ENCODE data around the gene JMJD1C. TPM values are rescaled to one million over a fixed set of nuclear protein-coding genes. Genes with fewer than 3 reads are reported as not detected.
A peak's percentile ranks its signal among the peaks of the same experiment; 100 is the strongest.

Gene JMJD1C
- total RNA-seq, 1 donor from 2014 or later = 84.2 TPM

DNA sequence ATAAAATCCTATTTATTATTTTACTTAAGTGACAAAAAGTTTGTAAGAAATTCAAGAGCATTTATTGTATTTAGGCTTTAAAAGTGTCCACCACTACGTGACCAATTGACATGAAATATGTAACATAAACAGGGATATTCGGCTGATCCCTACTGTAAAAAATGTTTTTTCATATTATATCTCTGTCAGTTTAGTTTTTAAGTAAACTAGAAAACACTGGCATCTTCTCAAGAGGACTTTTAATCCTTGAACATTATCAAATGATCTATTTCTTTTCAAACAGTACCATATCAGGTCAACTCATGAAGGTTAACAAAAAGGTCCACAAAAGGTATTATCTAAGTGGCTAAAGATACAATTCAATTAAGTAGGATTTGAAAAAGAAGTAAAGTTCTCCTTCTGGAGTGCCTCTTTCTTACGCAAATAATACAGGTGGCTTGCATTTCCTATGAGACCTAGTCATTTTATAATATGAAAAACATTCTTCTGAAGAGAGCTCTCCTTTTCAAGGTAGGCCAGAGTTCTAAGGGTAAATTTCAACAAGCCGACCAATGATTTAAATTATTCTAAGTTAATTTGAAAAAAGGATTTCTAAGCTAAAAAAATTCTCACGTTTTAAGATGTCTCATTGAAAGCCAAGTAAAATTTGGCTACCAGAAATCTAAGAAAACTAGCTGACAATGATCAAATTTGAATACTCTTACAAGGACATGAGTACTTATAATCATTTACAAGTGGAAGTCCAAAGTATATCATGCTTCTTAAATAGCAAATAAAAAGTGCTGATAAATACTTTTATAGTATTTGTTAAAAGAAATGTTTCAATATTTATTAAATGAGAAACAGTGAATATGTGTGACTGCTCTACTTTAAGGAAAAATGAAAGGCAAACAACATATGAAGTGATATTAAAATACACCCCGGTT lies 199.1 kb downstream of the JMJD1C start:
- no peak for DNase-seq
- Histone ChIP-seq H3K27me3 (no peaks in the 10 kb centered on the region), H3K9me3 (no peaks in the 10 kb centered on the region), H3K4me1 (peaks cover 34% of the 10 kb centered on the region), H3K27ac (peak overlapping the region; percentile 90), H3K36me3 (no peaks in the 10 kb centered on the region), H3K4me3 (peak overlapping the region; percentile 54)
- intact Hi-C loops (cut with DNase I) = no loop called here
- TF ChIP-seq, protein P1, sequence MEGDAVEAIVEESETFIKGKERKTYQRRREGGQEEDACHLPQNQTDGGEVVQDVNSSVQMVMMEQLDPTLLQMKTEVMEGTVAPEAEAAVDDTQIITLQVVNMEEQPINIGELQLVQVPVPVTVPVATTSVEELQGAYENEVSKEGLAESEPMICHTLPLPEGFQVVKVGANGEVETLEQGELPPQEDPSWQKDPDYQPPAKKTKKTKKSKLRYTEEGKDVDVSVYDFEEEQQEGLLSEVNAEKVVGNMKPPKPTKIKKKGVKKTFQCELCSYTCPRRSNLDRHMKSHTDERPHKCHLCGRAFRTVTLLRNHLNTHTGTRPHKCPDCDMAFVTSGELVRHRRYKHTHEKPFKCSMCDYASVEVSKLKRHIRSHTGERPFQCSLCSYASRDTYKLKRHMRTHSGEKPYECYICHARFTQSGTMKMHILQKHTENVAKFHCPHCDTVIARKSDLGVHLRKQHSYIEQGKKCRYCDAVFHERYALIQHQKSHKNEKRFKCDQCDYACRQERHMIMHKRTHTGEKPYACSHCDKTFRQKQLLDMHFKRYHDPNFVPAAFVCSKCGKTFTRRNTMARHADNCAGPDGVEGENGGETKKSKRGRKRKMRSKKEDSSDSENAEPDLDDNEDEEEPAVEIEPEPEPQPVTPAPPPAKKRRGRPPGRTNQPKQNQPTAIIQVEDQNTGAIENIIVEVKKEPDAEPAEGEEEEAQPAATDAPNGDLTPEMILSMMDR (IDR thresholded peaks at IDR 0.05) = no peak
- no peak for ATAC-seq

DNA sequence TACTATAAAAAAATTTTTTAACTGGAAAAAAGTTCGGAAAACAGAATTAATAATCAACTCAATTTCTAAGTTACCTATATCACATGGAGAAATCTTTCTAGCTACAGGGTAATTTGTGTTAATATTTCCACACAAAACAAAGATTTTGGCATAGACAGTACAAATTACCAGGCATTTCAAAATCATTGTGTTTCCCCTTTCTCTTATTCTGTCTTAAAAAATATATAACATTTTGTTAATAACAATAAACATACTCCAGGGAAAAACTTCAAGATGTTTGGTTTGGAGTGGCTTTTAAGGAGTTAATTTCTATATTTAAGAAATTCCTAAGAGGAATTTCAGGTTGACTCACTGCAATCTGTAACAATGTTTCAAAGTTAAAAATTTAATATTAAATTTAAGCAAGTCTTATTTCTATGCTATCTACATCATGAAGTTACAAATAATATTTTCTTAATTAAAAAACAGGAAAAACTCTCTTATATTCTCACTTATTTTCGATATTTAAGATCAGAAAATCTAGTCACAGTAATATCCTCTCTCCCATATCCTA lies 200.0 kb downstream of the JMJD1C start:
- peak overlapping the region; percentile 90 for H3K27ac ChIP-seq
- DNase-seq (no peak), ATAC-seq (no peak)
- peak overlapping the region; percentile 54 for H3K4me3 ChIP-seq
- H3K36me3 ChIP-seq = no peaks in the 10 kb centered on the region
- H3K9me3 ChIP-seq = no peaks in the 10 kb centered on the region
- peaks cover 43% of the 10 kb centered on the region for H3K4me1 ChIP-seq
- no peaks in the 10 kb centered on the region for H3K27me3 ChIP-seq
- intact Hi-C loops (cut with DNase I) = no loop called here
- TF ChIP-seq, protein P1 (IDR thresholded peaks at IDR 0.05) = no peak

DNA sequence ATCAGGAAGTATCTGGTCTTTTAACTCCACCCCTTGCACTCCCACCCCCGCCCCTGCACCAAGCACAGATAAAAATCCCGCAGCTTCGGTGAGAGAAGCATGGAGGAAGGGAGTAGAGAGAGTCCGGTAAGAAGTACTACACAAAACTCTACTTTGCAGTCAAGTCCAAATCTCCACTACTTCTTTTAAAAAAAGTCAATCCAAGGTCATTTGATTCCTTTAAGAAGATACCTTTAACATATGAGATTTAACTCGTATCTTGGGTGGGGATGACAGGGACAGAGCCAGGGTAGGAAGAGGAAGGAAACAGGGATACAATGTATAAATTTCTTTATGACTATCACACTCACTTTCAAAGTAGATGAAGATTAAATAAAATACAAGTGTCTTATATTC lies 200.6 kb downstream of the JMJD1C start:
- Histone ChIP-seq H3K4me1 (peaks cover 49% of the 10 kb centered on the region), H3K9me3 (no peaks in the 10 kb centered on the region), H3K27ac (peak overlapping the region; percentile 90), H3K27me3 (no peaks in the 10 kb centered on the region), H3K36me3 (no peaks in the 10 kb centered on the region), H3K4me3 (peak overlapping the region; percentile 54)
- ATAC-seq (peak; percentile 39), DNase-seq (no peak)
- intact Hi-C loops (cut with DNase I) = no loop called here
- TF ChIP-seq, protein P1 (IDR thresholded peaks at IDR 0.05) = no peak

DNA sequence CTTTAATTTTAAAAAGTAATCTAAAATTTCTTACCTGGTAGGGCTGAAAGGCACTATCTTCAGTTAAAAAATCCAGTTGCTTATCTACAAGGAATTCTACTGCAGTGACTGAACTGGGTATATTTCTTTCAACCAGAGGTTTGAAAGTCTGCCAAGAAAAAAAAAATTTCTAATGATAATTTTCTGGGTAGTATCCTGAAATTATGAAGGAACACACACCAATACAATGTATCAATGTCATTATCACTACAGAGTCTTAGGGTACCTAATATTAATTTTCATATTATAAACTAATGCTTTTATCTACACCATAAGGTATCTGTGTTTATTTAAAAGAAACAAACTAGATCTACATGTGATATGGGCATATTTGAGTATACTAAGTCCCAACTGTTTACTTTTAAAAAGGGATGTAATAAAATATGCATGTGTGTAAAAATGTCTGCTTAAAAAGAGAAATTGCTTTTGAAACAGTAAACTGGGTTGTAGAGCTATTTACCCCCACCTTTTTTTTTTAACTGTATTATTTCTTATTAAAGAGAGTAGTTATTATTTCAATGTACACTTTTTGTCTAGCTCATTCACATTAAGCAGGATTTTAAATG lies 201.1 kb downstream of the JMJD1C start:
- H3K4me3 ChIP-seq = peak overlapping the region; percentile 54
- no peaks in the 10 kb centered on the region for H3K27me3 ChIP-seq
- intact Hi-C loops (cut with DNase I) = no loop called here
- H3K4me1 ChIP-seq = peaks cover 53% of the 10 kb centered on the region
- TF ChIP-seq, protein P1 (IDR thresholded peaks at IDR 0.05) = no peak
- H3K27ac ChIP-seq = peak overlapping the region; percentile 90
- no peaks in the 10 kb centered on the region for H3K36me3 ChIP-seq
- H3K9me3 ChIP-seq = no peaks in the 10 kb centered on the region
- no peak for DNase-seq
- ATAC-seq = no peak

DNA sequence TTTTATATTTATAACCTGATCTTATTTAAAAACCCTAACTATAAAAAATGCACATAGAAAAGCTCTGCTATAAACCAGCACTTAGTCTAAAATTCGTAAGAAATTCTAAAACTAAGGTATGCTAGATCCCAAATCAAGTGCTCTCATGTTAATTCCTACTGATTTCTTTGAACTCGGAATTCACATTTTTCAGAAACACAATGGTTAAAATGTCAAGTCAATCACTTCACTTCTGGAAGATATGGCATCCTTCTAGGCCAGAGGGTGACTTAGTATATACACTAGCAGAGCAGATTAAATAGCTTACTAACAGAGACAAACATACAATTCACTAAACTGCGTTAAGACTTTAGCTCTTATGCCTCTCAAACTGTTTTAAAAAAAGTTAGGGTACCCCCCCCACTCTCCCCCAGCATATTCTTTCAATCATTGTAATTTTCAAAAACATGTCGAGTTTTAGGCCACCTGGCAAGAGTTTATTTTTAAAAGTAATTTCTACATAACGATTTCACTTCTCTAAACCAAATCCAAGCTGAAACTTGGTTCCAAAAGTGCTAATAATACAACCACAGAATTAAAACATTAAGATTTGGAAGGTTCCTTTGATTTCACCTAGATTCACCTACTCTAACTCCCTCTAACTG lies 203.2 kb downstream of the JMJD1C start:
- Histone ChIP-seq H3K4me1 (peaks cover 70% of the 10 kb centered on the region), H3K4me3 (no peak overlapping the region), H3K27ac (peak overlapping the region; percentile 39), H3K36me3 (no peaks in the 10 kb centered on the region), H3K9me3 (no peaks in the 10 kb centered on the region), H3K27me3 (no peaks in the 10 kb centered on the region)
- TF ChIP-seq, protein P1 (IDR thresholded peaks at IDR 0.05) = no peak
- intact Hi-C loops (cut with DNase I) = no loop called here
- ATAC-seq (no peak), DNase-seq (no peak)
